GM12801 (cell line): ENCODE results near the gene REG3A.

Experiments used
- CTCF ChIP-seq: IDR thresholded peaks from one replicate; pipeline ENCODE4 v1.5.1; 2011; ENCODE audit warnings: control low read depth; ENCODE audit not compliant: insufficient read length; ENCODE audit errors: extremely low read depth

Gene REG3A

GRCh38 chr2:79138385-79138784 lies 21.2 kb downstream of the REG3A start:
- TF ChIP-seq CTCF, result no peak

- no peak for TF ChIP-seq CTCF
These were observed 27.9 kb downstream of the REG3A start for GRCh38 chr2:79131687-79132086.

GRCh38 chr2:79129804-79130203 lies 29.7 kb downstream of the REG3A start:
- TF ChIP-seq CTCF, result no peak

- TF ChIP-seq CTCF, result no peak
These were observed 30.3 kb downstream of the REG3A start for GRCh38 chr2:79129260-79129659.

- no peak for TF ChIP-seq CTCF
These were observed 31.1 kb downstream of the REG3A start for GRCh38 chr2:79128406-79128805.

- no peak for TF ChIP-seq CTCF
These were observed 33.9 kb downstream of the REG3A start for GRCh38 chr2:79125721-79125985.

- TF ChIP-seq CTCF, result no peak
These were observed 34.4 kb downstream of the REG3A start for GRCh38 chr2:79124907-79125720.
